ENCODE measurements around the gene SGCE. TPM values are rescaled to one million over a fixed set of nuclear protein-coding genes. Genes with fewer than 3 reads are reported as not detected.

SGCE gene
- total and polyA plus RNA-seq, 12 donors, result 32.2 to 230 (median 142) TPM

GRCh38 chr7:94609561-94609960 is 46.4 kb downstream of the SGCE start:
- Histone ChIP-seq H3K9me3 (replicated peaks in 1 of 3) (no peaks in the 10 kb centered on the region), H3K4me3 (no peak overlapping the region), H3K4me1 (replicated peaks in 1 of 2) (no peaks in the 10 kb centered on the region), H3K36me3 (replicated peaks in 1 of 2) (no peaks in the 10 kb centered on the region), H3K27me3 (no peaks in the 10 kb centered on the region), H3K27ac (no peak overlapping the region)
- no peak for DNase-seq
- no peak for TF ChIP-seq CTCF (IDR thresholded peaks at IDR 0.05)
- TF ChIP-seq POLR2A (IDR thresholded peaks at IDR 0.05), result no peak
- WGBS, 4 donors, result 96 to 100% (median 97%) methylated on average over 2 of the region's 2 CpGs
- intact Hi-C loops (cut with DNase I), result no loop called here

GRCh38 chr7:94605031-94605430 is 50.9 kb downstream of the SGCE start:
- H3K4me1 ChIP-seq (replicated peaks in 1 of 2), result peaks cover 9% of the 10 kb centered on the region in 2 donors
- DNase-seq, result no peak
- 72 to 86% (median 80%) methylated on average over 1 of the region's 1 CpG for WGBS, 4 donors

GRCh38 chr7:94602181-94602580 is 53.8 kb downstream of the SGCE start:
- DNase-seq, result no peak
- Histone ChIP-seq H3K4me1 (replicated peaks in 1 of 2) (peaks cover 9% of the 10 kb centered on the region in 2 donors), H3K36me3 (replicated peaks in 1 of 2) (peaks cover 0 to 7% of the 10 kb centered on the region in 2 donors), H3K27me3 (no peaks in the 10 kb centered on the region), H3K9me3 (replicated peaks in 1 of 3) (no peaks in the 10 kb centered on the region), H3K4me3 (no peak overlapping the region), H3K27ac (no peak overlapping the region)
- no peak for TF ChIP-seq POLR2A (IDR thresholded peaks at IDR 0.05)
- no peak for TF ChIP-seq CTCF (IDR thresholded peaks at IDR 0.05)
- intact Hi-C loops (cut with DNase I), result no loop called here
- 93 to 97% (median 97%) methylated on average over 1 of the region's 1 CpG for WGBS, 4 donors

More at GRCh38 chr7:94605031-94605430, 50.9 kb downstream of the SGCE start:
- Histone ChIP-seq H3K4me3 (no peak overlapping the region), H3K36me3 (replicated peaks in 1 of 2) (no peaks in the 10 kb centered on the region), H3K27me3 (no peaks in the 10 kb centered on the region), H3K27ac (no peak overlapping the region), H3K9me3 (replicated peaks in 1 of 3) (no peaks in the 10 kb centered on the region)
- TF ChIP-seq POLR2A (IDR thresholded peaks at IDR 0.05) (no peak), CTCF (IDR thresholded peaks at IDR 0.05) (no peak)
- intact Hi-C loops (cut with DNase I), result no loop called here

- H3K4me3 ChIP-seq, result no peak overlapping the region
- TF ChIP-seq POLR2A (IDR thresholded peaks at IDR 0.05) (no peak), CTCF (IDR thresholded peaks at IDR 0.05) (no peak)
- no peaks in the 10 kb centered on the region for H3K27me3 ChIP-seq
- intact Hi-C loops (cut with DNase I), result no loop called here
- WGBS, 4 donors, result 88 to 96% (median 92%) methylated on average over 3 of the region's 3 CpGs
- H3K9me3 ChIP-seq (replicated peaks in 1 of 3), result no peaks in the 10 kb centered on the region
- H3K4me1 ChIP-seq (replicated peaks in 1 of 2), result peaks cover 16 to 18% of the 10 kb centered on the region in 2 donors
- no peak overlapping the region for H3K27ac ChIP-seq
- peaks cover 0 to 7% of the 10 kb centered on the region in 2 donors for H3K36me3 ChIP-seq (replicated peaks in 1 of 2)
- DNase-seq, result no peak
Observed at GRCh38 chr7:94600267-94600666, 55.7 kb downstream of the SGCE start.
